ENCODE results near the gene PISD.

The PISD gene

GRCh38 chr22:31584804-31585160, 77.2 kb downstream of the PISD start:
- Histone ChIP-seq H3K9me3 (ENCODE audit: insufficient read depth, low read depth, low read length) (no peaks in the 10 kb centered on the region), H3K9me2 (replicated peaks; ENCODE audit: low read depth, low read length) (no peaks in the 10 kb centered on the region), H3K9ac (ENCODE audit: low read depth, low read length, poor library complexity, severe bottlenecking) (no peak overlapping the region), H4K20me1 (ENCODE audit: insufficient read depth, low read length, poor library complexity, severe bottlenecking) (no peaks in the 10 kb centered on the region), H3K36me3 (ENCODE audit: insufficient read depth, low read length) (peaks cover 32% of the 10 kb centered on the region; the same call in 1 of the 2 replicates), H3K79me2 (ENCODE audit: insufficient read depth, low read length) (no peaks in the 10 kb centered on the region), H3K4me3 (ENCODE audit: low read length, poor library complexity, severe bottlenecking) (no peak overlapping the region), H2AFZ (ENCODE audit: low read length) (no peak overlapping the region), H3K27me3 (ENCODE audit: insufficient read depth, low read length, poor library complexity, severe bottlenecking) (no peaks in the 10 kb centered on the region), H3F3A (ENCODE audit: low read depth) (no peaks in the 10 kb centered on the region), H3K4me2 (ENCODE audit: low read depth, low read length, poor library complexity, severe bottlenecking) (no peak overlapping the region), H3K4me1 (ENCODE audit: insufficient read depth, low read length, poor library complexity, severe bottlenecking) (no peaks in the 10 kb centered on the region)
- TF ChIP-seq EZH2phosphoT487 (IDR thresholded peaks at IDR 0.05; ENCODE audit: borderline replicate concordance) (no peak), CTCF (conservative IDR thresholded peaks at IDR 0.05; ENCODE audit: low read length) (no peak)

- TF ChIP-seq EZH2phosphoT487 (IDR thresholded peaks at IDR 0.05; ENCODE audit: borderline replicate concordance) (no peak), CTCF (conservative IDR thresholded peaks at IDR 0.05; ENCODE audit: low read length) (no peak)
- H3K4me2 ChIP-seq (ENCODE audit: low read depth, low read length, poor library complexity, severe bottlenecking): no peak overlapping the region
- no peaks in the 10 kb centered on the region for H3K4me1 ChIP-seq (ENCODE audit: insufficient read depth, low read length, poor library complexity, severe bottlenecking)
- no peaks in the 10 kb centered on the region for H3K9me2 ChIP-seq (replicated peaks; ENCODE audit: low read depth, low read length)
- H2AFZ ChIP-seq (ENCODE audit: low read length): no peak overlapping the region
- no peaks in the 10 kb centered on the region for H3K27me3 ChIP-seq (ENCODE audit: insufficient read depth, low read length, poor library complexity, severe bottlenecking)
- H3F3A ChIP-seq (ENCODE audit: low read depth): no peaks in the 10 kb centered on the region
- no peaks in the 10 kb centered on the region for H4K20me1 ChIP-seq (ENCODE audit: insufficient read depth, low read length, poor library complexity, severe bottlenecking)
- H3K4me3 ChIP-seq (ENCODE audit: low read length, poor library complexity, severe bottlenecking): no peak overlapping the region
- no peaks in the 10 kb centered on the region for H3K79me2 ChIP-seq (ENCODE audit: insufficient read depth, low read length)
- peaks cover 31% of the 10 kb centered on the region; the same call in 1 of the 2 replicates for H3K36me3 ChIP-seq (ENCODE audit: insufficient read depth, low read length)
- H3K9ac ChIP-seq (ENCODE audit: low read depth, low read length, poor library complexity, severe bottlenecking): no peak overlapping the region
- no peaks in the 10 kb centered on the region for H3K9me3 ChIP-seq (ENCODE audit: insufficient read depth, low read depth, low read length)
Measured at GRCh38 chr22:31583861-31584485, 78.0 kb downstream of the PISD start.

- no peaks in the 10 kb centered on the region for H3F3A ChIP-seq (ENCODE audit: low read depth)
- no peak for TF ChIP-seq CTCF (conservative IDR thresholded peaks at IDR 0.05; ENCODE audit: low read length)
- no peak for TF ChIP-seq EZH2phosphoT487 (IDR thresholded peaks at IDR 0.05; ENCODE audit: borderline replicate concordance)
- no peaks in the 10 kb centered on the region for H4K20me1 ChIP-seq (ENCODE audit: insufficient read depth, low read length, poor library complexity, severe bottlenecking)
- H3K4me1 ChIP-seq (ENCODE audit: insufficient read depth, low read length, poor library complexity, severe bottlenecking): no peaks in the 10 kb centered on the region
- H3K9me3 ChIP-seq (ENCODE audit: insufficient read depth, low read depth, low read length): no peaks in the 10 kb centered on the region
- no peaks in the 10 kb centered on the region for H3K79me2 ChIP-seq (ENCODE audit: insufficient read depth, low read length)
- H3K9me2 ChIP-seq (replicated peaks; ENCODE audit: low read depth, low read length): no peaks in the 10 kb centered on the region
- no peak overlapping the region for H3K9ac ChIP-seq (ENCODE audit: low read depth, low read length, poor library complexity, severe bottlenecking)
- H3K4me3 ChIP-seq (ENCODE audit: low read length, poor library complexity, severe bottlenecking): no peak overlapping the region
- H2AFZ ChIP-seq (ENCODE audit: low read length): no peak overlapping the region
- H3K27me3 ChIP-seq (ENCODE audit: insufficient read depth, low read length, poor library complexity, severe bottlenecking): no peaks in the 10 kb centered on the region
- H3K36me3 ChIP-seq (ENCODE audit: insufficient read depth, low read length): peaks cover 35% of the 10 kb centered on the region; the same call in 1 of the 2 replicates
- H3K4me2 ChIP-seq (ENCODE audit: low read depth, low read length, poor library complexity, severe bottlenecking): no peak overlapping the region
Measured at GRCh38 chr22:31579835-31580242, 82.2 kb downstream of the PISD start.
